Stimulated activated CD8-positive, alpha-beta memory T cell treated with anti-CD3 and anti-CD28 coated beads, Interleukin-15, amount 100 ng/mL, for 48 hours (primary cell): ENCODE measurements around the gene NAPEPLD.
"Not testable (repeated sequence)": the region's sequence is repeated elsewhere in the genome, so short reads cannot be mapped to it uniquely, and the experiment has no call there.

Experiments
- DNase-seq, 2 donors: peaks; one replicate each; pipeline ENCODE4 v3.0.0-alpha.2; 2020; ENCODE audit warnings: low read depth in 2 of 2

NAPEPLD gene

GRCh38 chr7:103144754-103145153 lies 4.1 kb downstream of the NAPEPLD start:
- DNase-seq, result not testable (repeated sequence)

GRCh38 chr7:103143868-103144267 lies 5.0 kb downstream of the NAPEPLD start:
- DNase-seq, result no peak

DNA sequence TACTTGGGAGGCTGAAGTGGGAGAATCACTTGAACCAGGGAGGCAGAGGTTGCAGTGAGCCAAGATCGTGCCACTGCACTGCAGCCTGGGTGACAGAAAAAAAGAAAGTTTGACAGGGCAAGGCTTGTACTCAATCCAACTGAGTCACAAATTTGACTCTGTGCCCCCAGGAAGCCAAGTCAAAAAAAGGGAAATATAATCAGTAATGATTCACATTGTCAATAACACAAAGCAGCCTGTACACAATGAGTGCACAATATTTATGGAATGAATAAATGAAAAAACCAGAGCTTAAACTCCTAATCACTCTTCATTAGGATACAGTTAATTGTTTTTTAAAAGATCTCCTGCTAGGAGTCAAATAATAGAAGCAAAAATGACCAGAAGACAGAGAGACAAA lies 6.4 kb downstream of the NAPEPLD start:
- no peak for DNase-seq

DNA sequence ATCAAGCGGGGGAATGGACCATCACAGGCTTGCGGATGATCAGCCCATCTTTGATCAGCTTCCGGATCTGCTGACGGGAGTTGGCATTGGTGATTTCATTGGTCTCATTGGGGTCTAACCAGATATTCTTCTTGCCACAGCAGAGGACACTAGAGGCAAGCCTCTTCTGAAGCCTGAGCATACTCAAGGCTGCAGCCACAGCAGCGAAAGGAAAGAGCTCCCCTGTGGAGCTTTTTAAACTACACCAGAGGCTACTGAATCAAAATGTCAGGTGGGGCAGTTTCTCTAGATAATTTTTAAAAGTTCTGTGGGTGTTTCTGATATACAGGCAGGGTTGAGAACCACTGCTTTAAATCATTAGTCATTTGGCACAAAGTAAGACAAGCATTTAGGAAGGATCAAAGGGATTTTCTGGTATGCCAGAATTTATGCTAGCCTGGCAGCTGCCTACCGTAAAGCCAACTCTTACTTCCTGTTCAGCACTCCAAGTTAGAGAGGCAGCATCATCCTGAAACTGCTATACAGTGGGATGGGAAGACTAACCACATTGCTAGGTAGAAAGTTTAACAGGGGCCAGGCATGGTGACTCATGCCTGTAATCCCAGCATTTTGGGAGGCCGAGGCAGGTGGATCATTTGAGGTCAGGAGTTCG lies 7.0 kb downstream of the NAPEPLD start:
- DNase-seq, result no peak

GRCh38 chr7:103140685-103141084 lies 8.2 kb downstream of the NAPEPLD start:
- DNase-seq, result no peak

- DNase-seq, result no peak
Measured at GRCh38 chr7:103140061-103140460, 8.8 kb downstream of the NAPEPLD start.

- no peak for DNase-seq
Measured at GRCh38 chr7:103134836-103135554, 13.9 kb downstream of the NAPEPLD start.

DNA sequence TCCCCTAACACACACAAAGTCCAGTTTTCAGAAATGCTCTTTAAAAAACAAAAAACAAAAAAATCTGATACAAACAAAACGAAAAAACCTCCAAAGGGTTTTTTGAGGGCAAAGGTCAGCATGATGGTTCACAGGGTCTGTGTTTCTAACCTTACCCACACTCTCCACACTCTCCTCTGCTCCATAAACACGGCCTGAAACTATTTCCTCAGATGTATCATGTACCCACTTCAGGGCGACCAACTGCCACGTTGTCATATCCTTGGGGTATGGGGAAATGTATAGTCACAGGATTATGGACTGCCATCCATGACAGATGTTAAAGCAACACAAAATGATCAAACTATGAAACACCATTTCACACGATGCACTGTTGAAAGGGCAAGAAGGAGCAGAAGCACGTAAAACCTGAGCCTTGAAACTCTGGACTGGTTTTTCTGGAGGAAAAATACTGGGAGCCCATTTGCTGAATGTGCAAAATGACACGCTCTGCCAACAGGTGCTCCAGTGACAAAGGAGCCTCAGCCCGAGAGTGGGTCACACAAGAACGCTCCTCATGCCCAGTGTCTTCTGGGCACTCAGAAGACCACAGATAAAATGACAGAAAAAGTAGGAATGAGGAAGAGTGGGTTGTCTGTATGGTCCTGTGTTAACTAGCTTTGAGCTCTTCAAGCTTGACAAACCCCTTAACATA lies 15.8 kb downstream of the NAPEPLD start:
- no peak for DNase-seq

DNA sequence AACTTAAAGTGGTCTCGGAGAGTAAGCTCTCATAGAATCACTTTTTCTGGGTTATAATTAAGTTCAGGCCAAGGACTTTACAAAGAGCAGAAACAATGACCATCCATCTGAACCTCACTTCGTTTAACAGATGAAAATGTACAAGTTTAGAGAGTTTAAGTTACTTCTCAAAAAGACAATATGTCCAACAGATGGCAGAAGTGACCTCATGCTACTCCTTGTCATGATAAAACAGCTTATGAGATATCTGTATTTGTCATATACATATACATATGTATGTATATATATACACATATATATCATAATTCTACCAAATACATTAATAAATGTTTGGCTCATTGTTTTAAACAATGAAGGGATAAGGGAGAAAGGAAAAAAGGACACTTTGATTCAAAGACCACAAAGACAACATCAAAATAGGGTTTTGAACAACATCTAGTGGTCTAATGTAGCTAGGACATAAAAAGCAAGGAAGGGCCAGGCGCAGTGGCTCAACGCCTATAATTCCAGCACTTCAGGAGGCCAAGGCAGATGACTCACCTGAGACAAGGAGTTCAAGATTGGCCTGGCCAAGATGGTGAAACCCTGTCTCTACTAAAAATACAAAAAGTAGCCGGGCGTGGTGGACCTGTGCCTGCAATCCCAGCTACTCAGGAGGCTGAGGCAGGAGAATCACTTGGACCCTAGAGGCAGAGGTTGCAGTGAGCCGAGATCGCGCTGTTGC lies 17.8 kb downstream of the NAPEPLD start:
- no peak for DNase-seq

DNA sequence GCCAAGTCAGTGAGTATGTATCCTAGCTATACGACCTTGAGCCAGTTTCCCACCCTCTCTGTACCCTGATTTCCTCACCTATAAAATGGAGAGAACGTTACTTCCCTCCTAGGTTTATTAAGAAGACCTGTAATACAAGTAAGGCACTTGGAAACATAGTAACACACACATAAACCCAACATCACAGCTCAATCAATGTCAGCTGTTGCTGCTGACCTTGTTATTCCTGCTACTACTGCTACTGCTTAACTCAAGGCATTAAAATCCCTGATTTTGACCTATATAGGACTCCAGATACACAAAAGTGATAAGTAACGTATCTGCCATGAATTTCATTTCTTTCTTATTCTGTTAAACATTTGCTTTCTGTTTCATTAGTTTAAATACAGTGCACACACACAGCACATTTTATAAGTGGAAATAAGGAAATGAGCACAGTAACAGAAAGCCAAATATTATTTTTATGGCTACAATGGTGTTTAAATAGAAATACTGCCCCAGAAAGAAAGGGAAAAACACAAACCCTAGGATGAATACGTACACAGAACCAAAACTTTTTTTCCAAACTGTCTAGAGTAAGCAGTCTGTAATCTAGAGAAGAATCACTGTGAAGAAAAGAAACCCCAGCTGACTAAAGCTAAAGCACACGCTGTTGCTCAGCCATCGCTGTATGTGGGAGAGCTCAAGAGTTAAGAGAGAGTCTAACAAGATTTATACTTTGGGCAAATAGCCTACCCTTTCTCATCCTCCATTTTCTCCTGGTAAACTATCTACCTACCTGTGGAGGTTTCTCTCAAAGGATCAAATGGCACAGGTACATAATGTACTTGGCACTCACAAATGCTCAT lies 19.0 kb downstream of the NAPEPLD start:
- DNase-seq, result no peak

GRCh38 chr7:103127006-103127405 lies 21.9 kb downstream of the NAPEPLD start:
- no peak for DNase-seq

DNA sequence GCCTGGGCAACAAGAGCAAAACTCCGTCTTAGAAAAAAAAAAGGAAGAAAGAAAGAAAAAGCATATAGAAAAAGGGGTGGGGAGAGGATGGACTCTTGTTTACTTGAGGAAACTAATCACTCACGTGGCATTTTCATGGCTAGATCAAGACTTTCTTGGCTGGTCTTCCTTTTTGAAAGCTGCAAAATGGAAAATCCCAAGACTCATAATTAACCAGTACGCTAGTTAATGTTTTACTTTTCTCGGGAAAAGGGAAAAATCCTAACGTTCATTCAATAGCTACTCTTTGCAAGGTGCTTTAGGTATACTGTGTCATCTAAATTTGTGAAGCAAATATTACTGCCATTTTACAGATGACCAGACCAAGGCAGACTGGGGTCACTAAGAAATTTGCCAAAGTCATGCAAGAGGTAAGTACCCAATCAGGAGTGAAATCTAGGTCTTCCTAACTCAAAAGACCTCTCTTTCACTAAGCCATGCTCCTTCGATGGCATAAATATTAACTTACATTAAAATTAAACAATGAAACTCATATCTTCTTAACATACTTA lies 24.4 kb downstream of the NAPEPLD start:
- DNase-seq, result no peak

DNA sequence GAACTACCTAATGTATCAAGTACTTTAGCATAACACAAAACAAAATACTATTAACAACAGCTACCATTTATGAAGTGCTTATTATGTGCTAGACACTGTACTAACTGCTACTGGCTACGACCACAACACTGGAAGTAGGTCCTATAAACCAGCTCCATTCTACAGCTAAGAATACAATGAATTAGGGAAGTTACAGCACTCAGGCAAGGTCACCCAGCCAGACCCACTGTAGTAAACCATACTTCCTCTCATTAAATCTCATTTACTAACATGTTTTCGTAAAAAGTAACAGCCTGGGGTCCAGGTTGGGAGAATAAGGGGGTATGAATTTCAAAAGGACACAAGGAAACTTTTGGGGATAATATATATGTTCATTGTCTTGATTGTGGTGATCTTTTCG lies 25.4 kb downstream of the NAPEPLD start:
- no peak for DNase-seq

GRCh38 chr7:103121641-103122040 lies 27.3 kb downstream of the NAPEPLD start:
- no peak for DNase-seq

DNA sequence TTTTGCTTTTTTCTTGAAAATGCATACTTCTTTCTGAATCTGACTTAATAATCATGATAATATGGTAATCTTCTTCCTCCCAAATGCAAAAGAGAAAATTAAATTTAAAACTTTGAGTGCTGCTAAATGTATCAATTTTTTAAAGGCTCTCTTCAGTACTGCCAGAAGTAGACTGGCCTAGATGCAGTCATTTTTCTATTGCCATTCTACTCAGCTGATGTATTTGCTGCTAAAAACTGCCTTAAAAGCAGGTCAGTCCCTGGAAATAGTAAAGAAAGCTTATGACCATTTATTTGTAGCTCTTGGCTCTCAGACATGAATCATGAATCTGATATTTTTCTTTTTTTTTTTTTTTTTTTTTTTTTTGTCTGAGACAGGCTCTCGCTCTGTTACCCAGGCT lies 28.5 kb downstream of the NAPEPLD start:
- no peak for DNase-seq

- no peak for DNase-seq
Measured at GRCh38 chr7:103119791-103120291, 29.1 kb downstream of the NAPEPLD start.

- DNase-seq, result no peak
Measured at GRCh38 chr7:103117465-103117864, 31.4 kb downstream of the NAPEPLD start.

GRCh38 chr7:103116991-103117390 lies 31.9 kb downstream of the NAPEPLD start:
- no peak for DNase-seq

DNA sequence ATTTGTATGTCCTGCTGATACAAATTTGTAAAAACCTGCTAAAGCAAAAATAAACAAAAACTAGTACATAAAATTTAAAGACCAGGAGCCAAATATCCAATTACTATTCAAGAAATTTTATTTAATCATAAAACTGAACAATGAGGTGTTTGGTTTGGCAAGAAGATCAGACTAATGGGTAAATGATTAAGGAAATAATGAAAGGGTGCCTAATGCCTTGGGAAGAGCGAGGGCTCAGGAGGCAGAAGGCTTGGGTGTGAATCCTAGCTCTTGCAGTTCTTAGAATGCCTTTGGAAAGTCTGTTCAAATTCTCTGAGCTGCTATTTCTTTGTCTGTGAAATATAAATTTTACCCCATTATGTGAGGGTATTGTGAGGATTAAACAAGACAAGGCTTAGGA lies 32.4 kb downstream of the NAPEPLD start:
- DNase-seq, result no peak

DNA sequence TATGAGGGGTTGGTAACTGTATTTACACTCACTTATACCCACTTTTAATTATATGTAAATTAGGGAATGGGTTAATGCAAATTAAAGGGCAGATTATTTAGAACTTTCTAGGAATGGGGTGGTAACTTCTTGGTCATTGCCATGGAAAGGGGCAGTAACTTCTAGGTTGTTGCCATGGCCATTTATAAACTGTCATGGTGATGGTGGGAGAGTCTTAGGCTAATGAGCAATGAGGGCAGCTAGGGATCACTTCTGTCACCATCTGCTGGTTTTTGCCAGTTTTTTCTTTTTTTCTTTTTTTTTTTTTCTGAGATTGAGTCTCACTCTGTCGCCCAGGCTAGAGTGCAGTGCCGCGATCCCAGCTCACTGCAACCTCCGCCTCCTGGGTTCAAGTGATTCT lies 33.1 kb downstream of the NAPEPLD start:
- DNase-seq, result no peak

GRCh38 chr7:103114576-103115008 lies 34.3 kb downstream of the NAPEPLD start:
- DNase-seq, result no peak
